ENCODE data around the gene LRP3. TPM values are rescaled to one million over a fixed set of nuclear protein-coding genes. Genes with fewer than 3 reads are reported as not detected.

Gene LRP3
- polyA plus RNA-seq, 1 donor from 2014 or later: not detected

DNA sequence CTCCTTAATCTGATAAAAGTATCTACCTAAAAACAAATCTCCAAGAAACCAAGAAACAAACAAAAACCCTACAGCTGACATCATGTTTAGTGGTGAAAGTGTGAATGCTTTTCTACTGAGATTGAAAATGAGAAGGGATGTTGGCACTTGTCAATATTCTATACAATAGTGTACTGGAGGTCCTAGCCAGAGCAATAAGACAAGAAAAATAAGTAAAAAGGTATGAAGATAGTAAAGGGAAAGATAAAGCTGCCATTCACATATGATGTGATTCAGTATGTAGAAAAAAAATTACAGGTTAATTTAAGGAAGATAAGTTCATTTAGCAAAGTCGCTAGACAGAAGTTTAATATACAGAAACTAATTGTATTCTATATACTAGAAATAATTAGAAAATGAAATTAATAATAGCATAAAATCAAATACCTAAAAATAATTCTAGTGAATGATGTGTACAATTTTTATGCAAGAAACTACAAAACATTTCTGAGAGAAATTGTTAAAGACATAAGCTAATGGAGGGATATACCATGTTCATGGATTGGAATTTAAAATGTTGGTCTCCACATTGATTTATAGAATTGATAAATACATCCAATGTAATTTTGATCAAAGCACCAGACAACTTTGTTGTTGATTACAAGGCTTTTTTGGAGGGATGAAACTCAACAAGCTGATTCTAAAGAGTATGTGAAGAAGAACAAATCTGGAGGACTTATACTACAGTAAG, 33.9 kb downstream of the LRP3 start:
- H3K4me1 Mint-ChIP-seq: peaks cover 0 to 2% (median 0%) of the 10 kb centered on the region in 3 donors
- H3K9me3 Mint-ChIP-seq: peaks cover 5 to 24% (median 12%) of the 10 kb centered on the region in 3 donors
- no peak overlapping the region for H3K27ac Mint-ChIP-seq
- H3K4me3 Mint-ChIP-seq: peak overlapping the region in 1 of 4 donors; percentile 57
- peaks cover 41% of the 10 kb centered on the region for H3K27me3 Mint-ChIP-seq
- H3K36me3 Mint-ChIP-seq: peaks cover 2% of the 10 kb centered on the region

DNA sequence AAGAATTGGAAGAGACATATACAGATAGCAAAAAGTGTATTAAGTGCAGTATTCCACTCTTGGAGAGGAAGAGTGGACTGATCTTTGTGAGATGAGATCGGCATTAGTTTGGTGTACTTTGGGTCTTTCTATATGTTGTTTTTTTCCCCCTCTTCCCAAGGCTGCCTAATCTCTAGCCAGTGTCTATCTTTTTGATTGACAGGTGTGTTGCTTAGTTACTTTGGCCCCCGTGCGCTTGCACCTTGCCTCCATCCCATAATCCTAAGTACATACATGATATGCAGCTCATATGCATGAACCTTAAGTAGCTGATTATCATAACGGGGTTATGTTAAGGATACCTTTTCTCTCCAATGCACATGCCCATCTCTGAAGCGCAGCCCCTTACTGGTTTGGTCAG, 35.8 kb downstream of the LRP3 start:
- Mint-ChIP-seq H3K9me3 (peaks cover 5 to 24% (median 12%) of the 10 kb centered on the region in 3 donors), H3K27ac (no peak overlapping the region), H3K27me3 (peaks cover 33% of the 10 kb centered on the region), H3K36me3 (peaks cover 2% of the 10 kb centered on the region), H3K4me3 (no peak overlapping the region), H3K4me1 (peaks cover 0 to 2% (median 0%) of the 10 kb centered on the region in 3 donors)

DNA sequence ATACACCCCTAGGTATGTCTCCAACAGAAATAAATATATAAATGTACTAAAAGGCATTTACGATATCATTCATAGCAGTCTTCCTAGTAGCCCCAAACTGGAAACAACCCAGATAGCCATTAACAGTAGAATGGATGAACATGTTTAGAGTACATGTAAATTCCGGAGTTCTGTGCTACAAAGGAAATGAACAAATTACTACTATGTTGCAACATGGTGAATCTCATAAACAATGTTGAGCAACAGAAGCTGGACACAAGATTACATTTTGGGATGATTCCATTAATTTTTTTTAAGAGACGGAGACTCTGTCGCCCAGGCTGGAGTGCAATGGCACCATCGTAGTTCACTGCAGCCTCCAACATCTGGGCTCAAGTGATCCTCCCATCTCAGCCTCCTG, 37.4 kb downstream of the LRP3 start:
- peaks cover 5 to 24% (median 12%) of the 10 kb centered on the region in 3 donors for H3K9me3 Mint-ChIP-seq
- no peak overlapping the region for H3K27ac Mint-ChIP-seq
- H3K36me3 Mint-ChIP-seq: peaks cover 2% of the 10 kb centered on the region
- H3K27me3 Mint-ChIP-seq: peaks cover 27% of the 10 kb centered on the region
- peaks cover 3 to 4% (median 4%) of the 10 kb centered on the region in 3 donors for H3K4me1 Mint-ChIP-seq
- no peak overlapping the region for H3K4me3 Mint-ChIP-seq

DNA sequence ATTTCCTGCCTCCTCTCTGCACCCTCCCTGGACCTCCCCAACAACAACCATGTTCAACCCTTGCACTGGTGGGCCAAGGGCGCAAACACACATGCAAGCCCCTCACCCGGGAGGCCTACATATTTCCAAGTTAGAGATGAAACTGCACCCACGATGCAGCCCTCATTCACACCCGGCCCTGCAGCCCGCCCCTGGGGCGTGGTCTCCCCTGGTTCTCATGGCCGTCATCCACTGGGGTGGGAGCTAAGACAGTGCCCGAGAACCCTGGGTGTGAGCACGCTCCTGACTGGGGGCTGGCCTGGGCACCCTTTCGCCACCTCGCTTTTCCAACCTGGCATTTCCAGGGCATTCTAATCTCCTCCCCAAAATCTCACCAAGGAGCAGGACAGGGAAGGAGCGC, 38.5 kb downstream of the LRP3 start:
- peaks cover 3 to 19% (median 11%) of the 10 kb centered on the region in 3 donors for H3K9me3 Mint-ChIP-seq
- no peak overlapping the region for H3K4me3 Mint-ChIP-seq
- peaks cover 2% of the 10 kb centered on the region for H3K36me3 Mint-ChIP-seq
- H3K4me1 Mint-ChIP-seq: peaks cover 3 to 4% (median 4%) of the 10 kb centered on the region in 3 donors
- peaks cover 22% of the 10 kb centered on the region for H3K27me3 Mint-ChIP-seq
- H3K27ac Mint-ChIP-seq: no peak overlapping the region

DNA sequence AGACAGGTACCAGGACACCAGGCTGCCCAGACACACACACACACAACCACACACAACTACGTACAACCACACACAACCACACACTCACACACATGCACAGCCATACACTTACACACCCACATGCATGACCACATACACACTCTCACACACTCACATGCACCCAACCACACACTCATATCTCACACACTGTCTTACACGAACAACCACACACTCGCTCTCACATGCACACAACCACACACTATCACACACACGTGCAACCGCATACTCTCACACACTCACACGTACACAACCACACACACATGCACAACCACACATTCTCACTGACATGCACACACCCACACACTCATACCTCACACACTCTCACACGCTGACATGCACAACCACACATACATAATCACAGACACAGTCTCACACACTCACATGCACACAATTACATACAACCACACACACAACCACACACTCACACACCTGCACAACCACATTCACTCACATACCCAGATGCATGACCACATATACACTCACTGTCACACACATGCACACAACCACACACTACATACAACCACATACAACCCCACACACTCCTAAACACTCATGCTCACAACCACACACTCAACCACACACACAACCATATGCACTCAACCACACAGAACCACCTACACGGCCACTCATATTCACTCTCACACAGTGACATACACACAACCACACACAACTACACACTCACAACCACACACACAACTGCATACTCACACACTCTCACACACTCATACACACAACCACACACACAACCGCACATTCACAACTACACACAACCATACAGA, 39.1 kb downstream of the LRP3 start:
- H3K4me1 Mint-ChIP-seq: peaks cover 3 to 4% (median 4%) of the 10 kb centered on the region in 3 donors
- peaks cover 17% of the 10 kb centered on the region for H3K27me3 Mint-ChIP-seq

DNA sequence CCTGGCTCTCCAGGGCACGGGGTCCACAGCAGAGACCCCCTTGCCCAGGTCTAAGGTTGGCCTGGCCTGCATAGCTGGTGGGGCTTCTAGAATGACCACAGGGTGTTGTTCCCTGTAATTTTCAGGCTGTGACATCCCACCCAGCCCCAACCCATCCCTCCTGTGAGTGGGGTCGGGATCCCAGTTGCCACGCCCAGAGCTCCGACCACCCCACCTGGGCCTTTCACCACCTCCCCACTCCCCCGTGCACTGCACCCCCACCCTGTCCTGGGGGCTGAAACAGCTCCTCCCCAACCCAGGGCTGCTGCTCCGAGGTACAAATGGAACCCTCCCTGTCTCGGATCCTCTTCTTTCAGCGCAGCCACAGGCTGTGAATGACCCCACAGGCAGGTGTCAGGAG, 40.0 kb downstream of the LRP3 start:
- peaks cover 0 to 6% (median 0%) of the 10 kb centered on the region in 3 donors for H3K9me3 Mint-ChIP-seq
- no peak overlapping the region for H3K27ac Mint-ChIP-seq
- peaks cover 3 to 4% (median 4%) of the 10 kb centered on the region in 3 donors for H3K4me1 Mint-ChIP-seq
- peaks cover 11% of the 10 kb centered on the region for H3K27me3 Mint-ChIP-seq
- peaks cover 2% of the 10 kb centered on the region for H3K36me3 Mint-ChIP-seq
- H3K4me3 Mint-ChIP-seq: no peak overlapping the region

More for the DNA sequence above, 39.1 kb downstream of the LRP3 start:
- H3K27ac Mint-ChIP-seq: no peak overlapping the region
- no peak overlapping the region for H3K4me3 Mint-ChIP-seq
- H3K36me3 Mint-ChIP-seq: peaks cover 2% of the 10 kb centered on the region
- peaks cover 2 to 13% (median 7%) of the 10 kb centered on the region in 3 donors for H3K9me3 Mint-ChIP-seq

DNA sequence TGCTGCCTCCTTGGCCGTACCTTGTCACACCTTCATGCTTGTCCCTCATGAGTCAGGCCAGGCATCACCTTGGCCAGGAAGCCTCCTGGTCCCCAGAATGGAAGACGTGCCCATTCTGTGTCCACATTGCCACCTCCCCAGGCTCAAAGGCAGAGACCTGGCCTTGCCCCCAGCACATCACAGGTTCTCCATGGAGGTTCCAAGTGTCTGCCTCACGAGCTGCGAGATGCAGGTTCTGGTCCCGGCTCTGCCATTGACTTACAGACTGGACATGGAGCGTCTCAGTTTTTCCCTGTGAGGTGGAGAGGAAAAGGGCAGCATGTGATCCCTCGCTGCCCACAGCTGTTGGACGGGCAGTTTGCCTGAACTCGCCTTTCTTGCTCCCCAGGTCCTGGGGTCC, 40.6 kb downstream of the LRP3 start:
- peaks cover 3 to 4% (median 4%) of the 10 kb centered on the region in 3 donors for H3K4me1 Mint-ChIP-seq
- H3K9me3 Mint-ChIP-seq: peaks cover 0 to 3% (median 0%) of the 10 kb centered on the region in 3 donors
- H3K27me3 Mint-ChIP-seq: peaks cover 9% of the 10 kb centered on the region
- H3K36me3 Mint-ChIP-seq: peaks cover 2% of the 10 kb centered on the region
- H3K27ac Mint-ChIP-seq: peak overlapping the region in 1 of 3 donors; percentile 50
- no peak overlapping the region for H3K4me3 Mint-ChIP-seq

DNA sequence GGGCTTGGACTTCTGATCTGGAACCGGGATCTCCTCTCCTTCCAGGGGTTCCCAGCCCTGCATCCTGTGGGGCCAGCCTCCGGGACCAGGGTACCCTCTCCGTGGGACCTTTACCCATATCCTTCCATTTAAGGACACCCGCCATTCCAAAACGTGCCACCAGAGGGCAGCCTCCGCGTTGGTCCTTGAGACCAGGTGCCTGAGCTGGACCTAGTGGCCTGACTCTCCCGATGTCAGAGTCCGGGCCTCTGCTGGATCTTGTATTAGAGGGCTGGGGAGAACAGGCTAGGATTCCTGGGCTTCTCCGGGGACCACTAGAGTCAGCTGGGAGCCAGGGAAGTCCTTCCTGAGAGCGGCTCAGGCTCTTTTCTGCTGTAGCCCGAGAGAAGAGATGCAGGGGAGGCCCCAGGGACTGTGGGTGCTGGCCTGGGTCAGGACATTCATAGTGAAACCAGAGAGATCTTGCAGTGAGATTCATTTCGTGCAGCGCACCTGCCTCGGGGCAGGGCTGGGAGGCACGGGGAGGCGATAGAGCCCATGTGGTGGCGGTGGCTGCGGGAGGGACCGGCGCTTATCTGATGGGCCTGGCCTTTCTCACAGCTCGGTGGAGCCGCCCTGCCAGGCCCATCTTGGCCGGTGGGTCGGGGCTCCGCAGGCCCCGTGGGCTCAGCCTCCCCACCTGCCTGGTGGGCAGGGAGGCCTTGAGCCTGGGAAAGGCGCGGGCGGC, 41.3 kb downstream of the LRP3 start:
- peaks cover 3 to 4% (median 4%) of the 10 kb centered on the region in 3 donors for H3K4me1 Mint-ChIP-seq
- H3K27ac Mint-ChIP-seq: peak overlapping the region in 1 of 3 donors; percentile 50
- no peaks in the 10 kb centered on the region for H3K9me3 Mint-ChIP-seq
- peak overlapping the region; percentile 59 to 85 (median 70) for H3K4me3 Mint-ChIP-seq
- H3K27me3 Mint-ChIP-seq: peaks cover 6% of the 10 kb centered on the region
- H3K36me3 Mint-ChIP-seq: peaks cover 2% of the 10 kb centered on the region

DNA sequence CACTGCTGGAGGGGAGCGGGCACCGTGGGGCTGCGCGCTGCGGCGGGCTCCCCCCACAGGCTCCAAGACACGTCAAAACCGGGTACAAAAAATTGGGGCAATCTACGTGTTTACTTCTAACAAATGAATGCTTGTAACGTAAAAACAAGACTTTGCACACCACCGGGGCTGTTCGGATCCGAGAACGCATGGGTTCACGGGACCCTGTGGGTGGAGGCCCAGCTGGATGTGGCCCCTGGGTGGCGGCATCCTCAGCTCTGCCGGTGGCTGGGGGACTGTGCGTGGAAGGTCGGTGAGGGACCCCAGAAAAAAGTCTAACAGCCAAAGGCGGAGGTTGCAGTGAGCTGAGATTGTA, 41.8 kb downstream of the LRP3 start:
- peak overlapping the region in 1 of 4 donors; percentile 28 for H3K4me3 Mint-ChIP-seq
- peaks cover 6% of the 10 kb centered on the region for H3K27me3 Mint-ChIP-seq
- no peak overlapping the region for H3K27ac Mint-ChIP-seq
- H3K9me3 Mint-ChIP-seq: no peaks in the 10 kb centered on the region
- peaks cover 3 to 4% (median 4%) of the 10 kb centered on the region in 3 donors for H3K4me1 Mint-ChIP-seq
- peaks cover 2% of the 10 kb centered on the region for H3K36me3 Mint-ChIP-seq

DNA sequence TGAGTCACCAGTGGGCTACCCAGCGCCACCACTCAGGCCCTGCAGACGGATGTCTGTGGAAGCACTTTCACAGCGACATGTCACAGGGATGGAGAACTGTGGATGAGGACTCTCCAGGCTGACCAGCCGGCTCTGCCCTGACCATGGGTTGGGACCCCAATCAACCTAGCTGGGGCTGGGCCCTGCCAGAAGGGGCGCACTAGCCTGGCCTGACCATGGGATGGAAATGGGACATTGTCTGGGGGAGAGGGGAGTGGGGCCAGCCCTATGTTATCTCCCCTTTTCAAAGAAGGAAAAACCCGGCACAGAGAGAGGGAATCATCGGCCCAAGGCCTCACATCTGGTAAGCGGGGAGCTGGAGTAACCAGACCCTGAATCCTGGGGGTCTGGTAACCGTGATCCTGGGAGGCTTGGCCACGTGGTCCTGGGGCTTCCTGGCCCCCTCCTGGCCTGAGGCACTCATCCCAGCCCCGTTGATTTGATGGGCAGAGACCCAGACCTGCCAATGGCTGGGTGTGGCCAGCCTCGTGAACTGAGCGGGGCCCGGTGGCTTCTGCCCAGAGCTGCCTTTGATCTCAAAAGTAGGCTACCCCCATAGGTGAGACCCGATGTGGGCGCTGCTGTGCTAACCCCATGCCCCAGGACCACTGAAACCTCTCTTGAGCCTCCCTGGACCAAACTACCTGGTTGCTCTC, 42.7 kb downstream of the LRP3 start:
- Mint-ChIP-seq H3K27ac (no peak overlapping the region), H3K9me3 (no peaks in the 10 kb centered on the region), H3K4me3 (no peak overlapping the region), H3K4me1 (peaks cover 3 to 4% (median 4%) of the 10 kb centered on the region in 3 donors), H3K36me3 (peaks cover 2% of the 10 kb centered on the region), H3K27me3 (peaks cover 6% of the 10 kb centered on the region)

DNA sequence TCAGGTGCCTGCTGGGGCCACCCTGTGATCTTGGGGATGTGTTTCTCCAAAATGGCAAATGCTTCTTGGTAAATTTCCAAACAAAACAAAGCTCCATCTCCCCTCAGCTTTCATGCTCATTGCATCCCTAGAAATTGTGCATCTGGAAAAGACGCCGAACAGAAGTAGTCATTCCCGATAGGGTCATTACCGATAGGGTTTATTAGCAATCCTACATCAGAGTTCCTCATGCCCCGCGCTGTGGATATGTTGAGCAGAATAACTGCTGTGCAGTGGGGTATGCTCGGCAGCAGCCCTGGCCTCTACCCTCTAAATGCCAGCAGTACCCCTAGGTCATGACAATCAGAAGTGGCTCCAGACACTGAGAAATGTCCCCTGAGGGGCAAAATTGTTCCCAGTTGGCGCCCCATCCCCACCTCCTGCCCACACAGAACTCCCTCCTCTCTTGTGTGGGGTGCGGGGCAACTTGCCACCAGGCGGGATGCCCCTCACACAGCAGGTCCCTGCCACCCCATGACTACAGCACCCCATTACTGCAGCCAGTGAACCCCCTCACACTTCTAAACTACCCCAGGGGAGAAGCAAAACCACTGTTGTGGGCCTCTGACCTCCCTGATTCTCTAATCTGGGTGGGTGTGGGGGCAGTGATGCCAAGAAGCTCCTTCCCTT, 44.5 kb downstream of the LRP3 start:
- Mint-ChIP-seq H3K9me3 (no peaks in the 10 kb centered on the region), H3K36me3 (peaks cover 2% of the 10 kb centered on the region), H3K27ac (no peak overlapping the region), H3K4me1 (peaks cover 3 to 4% (median 4%) of the 10 kb centered on the region in 3 donors), H3K4me3 (no peak overlapping the region), H3K27me3 (peaks cover 6% of the 10 kb centered on the region)

DNA sequence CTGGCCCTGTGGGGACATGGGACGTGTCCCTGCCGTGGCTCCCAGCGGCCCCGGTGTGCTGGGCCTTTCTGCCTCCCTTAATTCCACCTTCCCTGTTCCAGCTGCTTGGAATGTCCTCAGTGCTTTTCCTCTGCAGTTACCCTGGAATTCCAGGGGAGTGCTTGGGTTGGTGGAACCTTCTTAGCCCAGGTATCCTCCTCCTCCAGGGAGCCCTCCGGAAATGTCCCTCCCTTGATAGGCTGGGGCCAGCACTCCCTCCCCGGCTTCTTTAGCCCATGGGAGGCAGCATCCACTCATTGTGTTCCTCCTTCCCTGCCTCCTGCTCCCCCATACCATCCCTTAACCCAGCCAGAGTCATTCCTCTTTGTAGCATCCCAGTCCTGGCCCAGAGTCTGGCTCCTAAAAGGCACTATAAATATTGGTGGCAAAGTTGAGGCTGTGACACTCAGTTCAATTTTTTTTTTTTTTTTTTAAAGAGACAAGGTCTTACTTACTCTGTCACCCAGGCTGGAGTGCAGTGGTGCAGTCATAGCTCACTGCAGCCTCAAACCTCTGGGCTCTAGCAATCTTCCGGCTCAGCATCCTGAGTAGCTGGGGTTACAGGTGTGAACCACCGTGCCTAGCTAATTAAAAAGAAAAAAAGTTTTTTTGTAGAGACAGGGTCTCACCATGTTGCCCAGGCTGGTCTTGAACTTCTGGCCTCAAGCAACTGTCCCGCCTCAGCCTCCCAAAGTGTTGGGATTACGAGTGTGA, 45.3 kb downstream of the LRP3 start:
- Mint-ChIP-seq H3K4me3 (no peak overlapping the region), H3K27me3 (peaks cover 6% of the 10 kb centered on the region), H3K27ac (no peak overlapping the region), H3K4me1 (peaks cover 3 to 4% (median 4%) of the 10 kb centered on the region in 3 donors), H3K36me3 (peaks cover 2% of the 10 kb centered on the region), H3K9me3 (no peaks in the 10 kb centered on the region)

DNA sequence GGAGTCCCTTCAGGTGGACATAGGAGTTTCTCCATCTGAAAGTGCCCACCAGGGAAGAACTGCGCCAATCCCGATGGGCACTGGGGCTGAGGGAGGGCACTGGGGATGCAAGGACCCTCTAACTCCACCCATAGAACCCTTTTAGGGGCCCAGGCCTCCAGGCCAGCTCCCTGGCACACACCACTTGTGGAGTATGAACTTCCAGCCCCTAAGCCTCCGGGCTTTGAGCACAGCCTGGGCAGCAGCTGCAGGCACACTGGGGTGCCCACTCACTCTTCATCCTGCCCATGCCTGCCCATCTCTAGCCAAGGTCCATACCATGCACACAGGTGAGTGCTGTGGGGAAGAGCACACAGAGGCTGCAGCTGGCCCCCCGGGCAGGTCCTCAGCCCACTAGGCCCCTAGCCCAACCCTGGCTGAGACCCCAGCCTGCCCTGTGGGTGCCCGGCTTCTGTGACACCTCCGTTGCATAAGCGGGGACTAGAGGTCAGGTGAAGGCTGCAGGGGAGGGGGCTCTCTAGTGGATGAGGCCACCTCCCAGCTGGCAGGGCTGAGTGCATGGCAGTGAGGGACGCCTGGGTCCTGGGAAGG, 46.1 kb downstream of the LRP3 start:
- Mint-ChIP-seq H3K27me3 (peaks cover 3% of the 10 kb centered on the region), H3K36me3 (peaks cover 5% of the 10 kb centered on the region), H3K4me3 (no peak overlapping the region), H3K9me3 (no peaks in the 10 kb centered on the region), H3K27ac (no peak overlapping the region), H3K4me1 (peaks cover under 1 to 4% (median 3%) of the 10 kb centered on the region in 3 donors)
